HFFc6 (cell line): ENCODE data around the gene KRT72. TPM values are rescaled to one million over a fixed set of nuclear protein-coding genes. Genes with fewer than 3 reads are reported as not detected.

Experiments
- DNase-seq: peaks from one replicate; pipeline ENCODE4 v3.0.0-alpha.2; 2018
- H3K27ac Mint-ChIP-seq: 2 replicates; pipeline ENCODE4 v1.8.0; 2020; ENCODE audit warnings: mild to moderate bottlenecking, mixed read lengths
- H3K27me3 Mint-ChIP-seq: 2 replicates; pipeline ENCODE4 v1.8.0; 2021; ENCODE audit warnings: mild to moderate bottlenecking, moderate library complexity, mixed read lengths; ENCODE audit not compliant: insufficient read depth
- H3K36me3 Mint-ChIP-seq: 2 replicates; pipeline ENCODE4 v1.8.0; 2021; ENCODE audit warnings: low read depth, mixed read lengths
- H3K4me1 Mint-ChIP-seq: 2 replicates; pipeline ENCODE4 v1.8.0; 2020; ENCODE audit warnings: low read depth, mixed read lengths
- H3K4me3 Mint-ChIP-seq: 2 replicates; pipeline ENCODE4 v1.8.0; 2020; ENCODE audit warnings: mild to moderate bottlenecking, moderate library complexity, mixed read lengths
- H3K9me3 Mint-ChIP-seq: 2 replicates; pipeline ENCODE4 v1.8.0; 2020; ENCODE audit warnings: mild to moderate bottlenecking, mixed read lengths
- total RNA-seq, 6 experiments: library from RNA; stranded (reverse); fragmentation: NEBNext Ultra II Directional; extraction: Animal tissue kit (Norgen Biotek cat#: 25700); gene quantifications; 2 replicates in 1 of 6; 3 replicates in 5 of 6; pipeline ENCODE4 v1.2.3, GENCODE V29; 2021
- TF ChIP-seq, protein P1 (sequence below): fragments of 200-600 bp; sonication (generic); IDR thresholded peaks from 2 replicates; pipeline ENCODE4 v1.5.0; 2021; ENCODE audit warnings: antibody characterized with exemption, mild to moderate bottlenecking

The KRT72 gene
- total RNA-seq, 6 experiments from 2014 or later: not detected

DNA sequence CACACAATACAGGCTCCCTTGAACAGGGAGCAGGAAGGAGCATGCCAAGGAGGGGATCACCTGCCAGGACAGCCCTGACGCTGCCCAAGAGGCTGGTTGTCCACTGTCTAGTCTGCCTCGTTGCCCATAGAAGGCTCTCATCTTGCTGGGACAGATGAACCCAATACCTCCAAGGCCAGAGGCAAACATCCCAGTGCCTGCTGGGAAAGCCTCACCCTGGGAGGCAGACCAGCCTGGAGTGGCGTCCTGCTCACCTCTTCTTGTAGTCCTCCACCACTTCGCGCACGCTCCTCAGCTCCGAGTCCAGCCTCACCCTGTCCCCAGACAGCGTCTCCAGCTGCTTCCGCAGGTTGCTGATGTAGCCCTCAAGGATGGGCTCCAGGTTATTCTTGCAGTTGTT is 14.6 kb upstream of the KRT72 start:
- no peak for DNase-seq
- Mint-ChIP-seq H3K9me3 (no peaks in the 10 kb centered on the region), H3K36me3 (no peaks in the 10 kb centered on the region), H3K4me3 (no peak overlapping the region), H3K4me1 (no peaks in the 10 kb centered on the region), H3K27ac (no peak overlapping the region), H3K27me3 (peaks cover 48% of the 10 kb centered on the region)
- TF ChIP-seq, protein P1, sequence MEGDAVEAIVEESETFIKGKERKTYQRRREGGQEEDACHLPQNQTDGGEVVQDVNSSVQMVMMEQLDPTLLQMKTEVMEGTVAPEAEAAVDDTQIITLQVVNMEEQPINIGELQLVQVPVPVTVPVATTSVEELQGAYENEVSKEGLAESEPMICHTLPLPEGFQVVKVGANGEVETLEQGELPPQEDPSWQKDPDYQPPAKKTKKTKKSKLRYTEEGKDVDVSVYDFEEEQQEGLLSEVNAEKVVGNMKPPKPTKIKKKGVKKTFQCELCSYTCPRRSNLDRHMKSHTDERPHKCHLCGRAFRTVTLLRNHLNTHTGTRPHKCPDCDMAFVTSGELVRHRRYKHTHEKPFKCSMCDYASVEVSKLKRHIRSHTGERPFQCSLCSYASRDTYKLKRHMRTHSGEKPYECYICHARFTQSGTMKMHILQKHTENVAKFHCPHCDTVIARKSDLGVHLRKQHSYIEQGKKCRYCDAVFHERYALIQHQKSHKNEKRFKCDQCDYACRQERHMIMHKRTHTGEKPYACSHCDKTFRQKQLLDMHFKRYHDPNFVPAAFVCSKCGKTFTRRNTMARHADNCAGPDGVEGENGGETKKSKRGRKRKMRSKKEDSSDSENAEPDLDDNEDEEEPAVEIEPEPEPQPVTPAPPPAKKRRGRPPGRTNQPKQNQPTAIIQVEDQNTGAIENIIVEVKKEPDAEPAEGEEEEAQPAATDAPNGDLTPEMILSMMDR: no peak

DNA sequence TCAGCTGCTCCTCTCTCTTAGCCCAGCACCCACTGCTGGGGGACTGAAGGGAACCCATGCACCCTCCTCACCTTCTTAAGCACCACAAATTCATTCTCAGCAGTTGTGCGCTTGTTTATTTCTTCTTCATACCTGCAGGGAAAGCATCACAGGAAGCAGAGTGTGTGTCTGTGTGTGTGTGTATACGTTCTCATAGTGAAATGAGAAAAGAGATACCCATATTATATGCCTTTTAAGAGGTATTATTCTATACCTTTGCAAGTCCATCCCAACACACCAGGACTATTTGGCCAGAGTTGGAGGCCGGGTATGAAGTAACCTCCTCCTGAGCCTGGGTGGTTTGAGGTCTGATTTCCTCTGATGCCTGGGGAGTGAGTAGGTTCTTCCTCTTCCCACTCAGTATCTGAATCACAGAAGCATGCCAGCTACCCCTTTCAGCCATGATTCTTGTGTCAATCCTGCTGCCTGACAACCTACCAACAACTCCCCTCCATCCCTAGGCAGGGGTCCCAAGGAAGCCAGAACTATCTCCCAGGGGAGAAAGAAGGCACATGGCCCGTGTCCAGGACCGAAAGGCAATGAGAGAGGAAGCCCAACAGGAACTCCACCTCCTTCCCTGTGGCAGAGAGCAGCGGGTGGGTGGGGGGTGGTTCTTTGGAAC is 14.1 kb upstream of the KRT72 start:
- Mint-ChIP-seq H3K9me3 (no peaks in the 10 kb centered on the region), H3K27me3 (peaks cover 48% of the 10 kb centered on the region), H3K36me3 (no peaks in the 10 kb centered on the region), H3K4me1 (no peaks in the 10 kb centered on the region), H3K27ac (no peak overlapping the region), H3K4me3 (no peak overlapping the region)
- no peak for DNase-seq
- TF ChIP-seq, protein P1: no peak

DNA sequence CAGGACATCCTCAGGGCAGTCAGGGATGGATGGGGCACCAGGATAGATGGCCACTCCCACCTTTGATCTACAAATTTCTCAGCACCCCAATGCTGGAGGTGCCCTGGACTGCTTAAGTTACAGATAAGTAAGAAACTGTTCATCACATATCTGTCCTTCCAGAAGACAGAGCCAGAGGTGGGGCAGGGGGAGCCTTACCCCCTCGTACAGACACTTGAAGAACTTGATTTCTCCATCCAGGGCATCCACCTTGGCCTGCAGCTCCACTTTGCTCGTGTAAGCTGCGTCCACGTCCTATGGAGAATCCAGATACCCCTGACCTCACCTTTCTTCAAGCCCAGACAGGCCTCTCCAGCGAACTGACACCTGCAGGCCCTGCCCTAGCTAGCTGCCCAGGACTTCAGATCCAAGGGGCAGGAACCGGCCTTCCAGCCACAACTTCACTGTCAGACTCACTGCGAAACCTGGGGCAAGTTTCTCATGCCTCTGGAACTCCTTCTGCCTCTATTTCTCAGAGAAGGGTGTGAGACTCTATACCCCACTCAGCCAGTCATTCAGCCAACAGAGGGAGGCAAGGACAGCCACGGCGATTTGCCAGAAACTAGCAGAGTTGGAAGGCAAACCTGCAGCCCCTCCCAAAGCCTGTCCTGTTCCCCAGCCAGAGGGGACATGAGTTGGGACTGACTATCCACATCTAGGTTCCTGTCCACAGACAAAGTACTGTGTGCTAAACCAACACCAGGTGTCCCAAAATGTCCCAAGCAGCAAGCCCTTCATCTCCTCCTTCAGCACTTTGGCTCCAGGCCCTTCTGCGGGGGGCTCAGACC is 13.3 kb upstream of the KRT72 start:
- H3K9me3 Mint-ChIP-seq: no peaks in the 10 kb centered on the region
- no peaks in the 10 kb centered on the region for H3K36me3 Mint-ChIP-seq
- H3K4me3 Mint-ChIP-seq: no peak overlapping the region
- H3K4me1 Mint-ChIP-seq: no peaks in the 10 kb centered on the region
- H3K27me3 Mint-ChIP-seq: peaks cover 48% of the 10 kb centered on the region
- no peak for DNase-seq
- H3K27ac Mint-ChIP-seq: no peak overlapping the region
- TF ChIP-seq, protein P1: no peak

DNA sequence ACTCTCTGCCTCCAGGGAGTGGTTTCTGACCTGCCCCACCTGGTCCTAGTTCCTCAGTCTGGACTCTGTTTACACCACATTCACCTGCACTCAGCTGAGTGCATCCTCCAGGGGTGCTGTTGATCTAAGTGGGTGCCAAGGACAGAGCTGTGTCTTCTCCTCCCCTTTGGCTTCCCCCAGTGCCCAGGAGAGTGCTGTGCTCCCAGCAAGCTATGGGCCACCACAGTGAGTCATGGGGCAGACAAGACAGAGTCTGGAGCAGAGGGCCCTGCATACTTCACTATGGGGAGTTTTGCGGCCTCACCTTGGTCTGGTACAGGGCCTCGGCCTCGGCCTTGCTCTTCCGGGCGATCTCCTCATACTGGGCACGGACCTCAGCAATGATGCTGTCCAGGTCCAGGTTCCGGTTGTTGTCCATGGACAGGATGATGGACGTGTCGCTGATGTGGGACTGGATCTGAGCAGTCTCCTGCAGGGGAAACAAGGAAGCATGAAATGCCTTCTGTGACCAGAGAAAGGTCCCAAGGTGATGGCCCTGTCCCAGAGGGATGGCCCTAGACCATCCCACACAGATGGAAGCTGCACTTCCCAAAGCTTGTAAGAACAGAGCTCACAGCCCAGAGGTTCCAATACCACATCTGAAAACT is 12.2 kb upstream of the KRT72 start:
- TF ChIP-seq, protein P1: no peak
- no peak overlapping the region for H3K27ac Mint-ChIP-seq
- no peaks in the 10 kb centered on the region for H3K4me1 Mint-ChIP-seq
- H3K36me3 Mint-ChIP-seq: no peaks in the 10 kb centered on the region
- no peak overlapping the region for H3K4me3 Mint-ChIP-seq
- no peak for DNase-seq
- no peaks in the 10 kb centered on the region for H3K9me3 Mint-ChIP-seq
- H3K27me3 Mint-ChIP-seq: peaks cover 58% of the 10 kb centered on the region

DNA sequence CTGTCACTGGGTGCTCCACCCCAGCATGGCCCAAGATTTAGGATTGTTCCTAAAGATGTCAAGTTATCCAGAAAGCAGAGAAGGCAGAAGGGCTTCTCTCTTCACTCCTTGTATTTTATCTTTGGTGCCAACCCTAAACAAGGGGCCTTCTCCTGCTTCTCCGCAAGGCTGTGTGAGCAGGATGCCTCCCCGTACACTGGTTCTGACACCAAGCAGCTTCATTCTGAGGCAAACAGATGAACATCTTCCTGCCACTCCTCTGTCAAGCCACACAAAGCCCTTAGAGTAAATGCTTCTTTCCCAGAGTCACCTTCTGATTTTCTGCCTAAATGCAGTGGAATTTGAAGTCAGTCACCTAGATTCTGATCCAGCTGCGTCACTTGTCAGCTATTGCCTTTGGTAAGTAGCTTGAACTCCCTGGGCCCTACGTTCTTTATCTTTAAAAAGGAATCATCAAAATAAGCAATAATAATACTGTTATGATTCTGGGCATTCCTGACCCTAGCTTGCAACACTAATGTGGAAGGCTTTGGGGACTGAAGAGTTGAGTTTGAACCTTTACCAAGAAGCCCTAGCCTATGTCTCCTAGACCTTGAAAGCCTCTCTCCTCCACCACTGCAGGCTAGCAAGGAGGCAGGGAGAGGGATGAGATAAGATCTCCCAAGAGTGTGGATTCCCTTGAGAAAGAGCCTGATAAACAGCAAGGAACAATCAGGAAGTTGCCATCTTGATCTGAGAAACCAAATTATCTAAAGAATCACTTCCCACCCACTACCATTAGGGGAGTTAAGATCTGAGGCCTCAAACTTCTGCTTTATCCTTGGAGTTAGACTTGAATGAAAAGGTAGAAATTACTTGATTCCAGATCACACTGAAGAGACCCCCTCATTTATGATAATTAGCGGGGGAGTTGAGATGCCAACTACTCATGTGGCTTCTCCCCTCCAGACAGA is 11.4 kb upstream of the KRT72 start:
- no peaks in the 10 kb centered on the region for H3K36me3 Mint-ChIP-seq
- H3K9me3 Mint-ChIP-seq: no peaks in the 10 kb centered on the region
- DNase-seq: no peak
- H3K4me3 Mint-ChIP-seq: no peak overlapping the region
- H3K4me1 Mint-ChIP-seq: no peaks in the 10 kb centered on the region
- TF ChIP-seq, protein P1: no peak
- no peak overlapping the region for H3K27ac Mint-ChIP-seq
- H3K27me3 Mint-ChIP-seq: peaks cover 66% of the 10 kb centered on the region
